MV-4-11 (cell line): ENCODE data around the gene SETD2.

ENCODE experiments used
- DNase-seq: peaks from one replicate; lab custom pipeline; 2025; lab: John Stamatoyannopoulos, UW

SETD2 gene

DNA sequence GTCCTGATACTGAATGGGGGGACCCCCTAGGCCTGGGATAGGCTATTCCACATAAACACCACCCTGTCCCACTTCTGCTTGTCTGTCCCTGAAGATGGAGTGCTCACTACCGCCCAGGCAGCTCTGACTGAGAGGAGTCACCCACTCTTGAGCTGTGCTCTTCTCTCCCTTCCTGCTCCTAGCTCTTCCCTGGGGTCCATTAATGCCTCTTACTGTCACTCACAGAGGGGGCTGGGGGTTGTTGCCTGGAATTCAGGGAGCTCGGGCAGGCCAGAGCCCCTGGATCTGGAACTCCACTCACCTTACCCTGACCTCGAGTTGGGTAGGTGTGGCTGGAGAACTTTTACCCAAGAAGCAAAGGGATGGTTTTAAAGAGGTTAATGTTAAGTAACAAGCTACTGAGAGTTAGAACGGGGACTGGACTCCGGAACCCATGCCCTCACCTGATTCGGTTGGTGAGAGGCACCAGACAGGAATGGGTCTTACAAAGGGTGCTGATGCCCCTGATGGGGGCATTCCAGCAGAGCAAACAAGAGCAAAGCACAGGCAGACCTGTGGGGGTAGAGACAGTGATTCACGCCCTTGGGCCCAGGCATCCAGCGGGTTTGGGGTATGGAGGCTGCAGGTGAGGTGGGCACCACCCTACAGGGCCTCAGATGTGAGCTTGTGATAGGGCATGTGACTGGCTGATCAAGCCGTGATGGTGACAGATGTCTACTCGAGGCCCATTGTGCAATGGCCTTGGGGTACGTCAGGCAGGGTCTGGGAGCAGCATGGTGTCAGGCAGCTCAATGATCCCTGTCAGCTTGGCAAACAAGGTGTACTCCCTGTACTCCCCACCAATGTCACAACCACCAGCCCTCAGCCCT is 179.1 kb downstream of the SETD2 start:
- no peak for DNase-seq

DNA sequence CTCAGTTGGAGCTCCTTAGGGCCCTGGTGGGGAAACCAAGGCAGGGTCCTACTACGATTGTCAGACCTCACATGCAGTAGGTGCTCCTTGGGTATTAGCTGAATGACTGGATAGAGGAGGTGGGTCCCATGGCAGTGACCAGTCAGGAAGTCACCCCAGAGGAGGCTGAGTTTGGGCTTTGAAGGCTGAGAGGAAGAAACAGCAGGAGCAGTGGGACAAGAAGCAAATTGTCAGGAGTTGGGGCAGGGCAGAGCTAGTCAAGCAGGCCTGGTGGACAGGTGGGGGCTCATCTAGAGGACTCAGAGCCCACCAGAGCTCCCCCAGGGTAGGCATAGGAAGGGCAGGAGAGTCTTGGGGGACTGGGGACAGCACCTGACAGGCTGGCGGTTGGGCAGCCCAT is 181.4 kb downstream of the SETD2 start:
- no peak for DNase-seq

DNA sequence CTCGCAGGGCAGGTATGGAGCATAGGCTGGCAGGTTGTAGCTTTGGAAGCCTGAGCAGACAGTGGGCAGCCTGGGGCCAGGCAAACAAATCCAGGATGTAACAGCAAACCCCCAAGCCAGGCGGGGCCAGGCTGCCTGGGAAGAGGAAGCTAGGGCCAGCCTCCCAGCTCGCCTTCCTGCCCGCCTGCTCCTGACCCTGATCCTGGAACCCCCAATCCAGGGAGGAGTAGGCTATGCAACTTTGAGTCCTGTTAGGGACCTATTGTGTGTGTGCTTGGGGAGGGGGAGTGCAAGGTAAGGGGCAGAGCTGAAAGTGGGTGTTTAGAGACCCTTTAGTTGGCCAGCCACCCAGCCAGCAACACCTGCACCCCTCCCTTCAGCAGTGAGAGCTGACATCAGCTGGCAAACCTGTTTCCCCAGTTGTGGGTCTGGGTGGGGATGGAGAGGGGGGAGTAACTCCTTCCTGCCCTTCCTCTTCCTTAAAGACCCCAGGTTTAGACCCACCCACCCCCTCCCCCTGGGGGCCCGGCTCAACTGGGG is 181.9 kb downstream of the SETD2 start:
- no peak for DNase-seq

DNA sequence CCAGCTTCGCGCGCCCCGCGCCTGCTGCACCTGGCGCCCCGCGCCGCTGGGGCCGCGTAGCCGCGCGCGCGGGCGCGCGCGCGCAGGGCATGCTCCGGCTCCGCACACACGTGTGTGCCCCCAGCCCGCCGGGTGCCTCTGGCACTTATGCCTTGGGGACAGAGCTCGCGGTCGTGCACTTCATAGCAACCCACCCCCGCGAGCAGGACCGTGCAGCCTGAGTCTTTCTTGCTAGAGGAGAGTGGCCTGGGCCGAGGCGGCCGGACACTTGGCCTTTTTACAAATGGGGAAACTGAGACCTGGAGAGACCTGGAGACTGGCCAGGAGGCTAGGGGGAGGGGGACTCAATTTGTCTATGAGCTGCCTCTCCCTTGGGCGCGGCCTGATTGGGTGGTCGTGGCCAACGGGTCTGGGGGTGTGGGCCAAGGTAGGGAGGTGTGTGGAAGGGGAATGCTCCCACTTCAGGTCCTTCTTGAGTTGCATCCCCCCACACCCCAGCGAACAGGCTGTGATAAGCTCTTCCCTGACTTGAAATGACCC is 183.9 kb downstream of the SETD2 start:
- DNase-seq: no peak

DNA sequence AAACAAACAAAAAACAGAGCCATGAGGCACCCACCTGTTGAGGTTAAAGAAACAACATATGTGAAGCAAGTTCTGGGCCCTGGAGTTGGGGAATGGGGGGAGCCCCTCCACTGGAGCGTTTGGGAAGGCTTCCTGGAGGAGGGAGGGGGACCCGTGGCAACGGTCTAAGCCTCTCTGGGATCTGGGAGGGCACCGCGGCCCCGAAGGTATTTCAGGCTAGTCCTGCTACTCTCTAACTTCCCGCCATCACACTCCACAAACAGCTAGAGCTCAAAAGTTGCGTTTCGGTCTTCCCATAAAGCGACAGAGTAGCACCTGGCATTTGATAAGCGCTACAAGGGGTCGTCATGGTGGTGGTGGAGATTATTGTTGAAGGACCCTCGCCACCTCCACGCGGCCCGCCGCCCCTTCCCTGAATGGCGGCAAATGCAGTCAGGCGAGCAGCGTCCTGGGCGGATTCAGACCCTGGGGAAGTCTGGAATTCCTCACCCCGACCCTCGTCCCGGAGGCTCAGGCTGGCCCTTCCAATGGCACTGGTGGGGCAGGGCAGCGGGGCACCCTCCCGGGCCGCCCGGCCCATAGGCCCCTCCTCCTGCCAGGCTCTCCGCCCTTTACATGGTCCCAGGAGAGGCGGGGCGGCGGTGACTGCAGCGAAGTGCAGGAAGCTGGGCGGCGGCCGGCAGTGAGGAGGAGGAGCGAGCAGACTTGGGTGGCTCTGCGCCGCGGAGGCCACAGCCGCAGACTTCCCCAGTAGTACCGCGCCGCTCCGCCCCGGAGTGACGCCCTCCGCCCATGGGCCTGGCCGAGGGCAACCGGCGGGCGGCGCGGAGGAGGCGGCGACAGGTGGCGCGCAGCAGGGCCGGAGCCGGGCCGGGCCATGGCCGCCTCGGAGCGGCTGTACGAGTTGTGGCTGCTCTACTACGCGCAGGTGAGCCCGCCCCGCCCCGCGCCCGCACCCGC is 184.6 kb downstream of the SETD2 start, which contains the start of gene NBEAL2:
Gene NBEAL2 (plus strand): TSS at position 682 of the 960 bp plus-strand sequence. CDS start 196 bp downstream, at position 878.
- DNase-seq: peak; percentile 92

DNA sequence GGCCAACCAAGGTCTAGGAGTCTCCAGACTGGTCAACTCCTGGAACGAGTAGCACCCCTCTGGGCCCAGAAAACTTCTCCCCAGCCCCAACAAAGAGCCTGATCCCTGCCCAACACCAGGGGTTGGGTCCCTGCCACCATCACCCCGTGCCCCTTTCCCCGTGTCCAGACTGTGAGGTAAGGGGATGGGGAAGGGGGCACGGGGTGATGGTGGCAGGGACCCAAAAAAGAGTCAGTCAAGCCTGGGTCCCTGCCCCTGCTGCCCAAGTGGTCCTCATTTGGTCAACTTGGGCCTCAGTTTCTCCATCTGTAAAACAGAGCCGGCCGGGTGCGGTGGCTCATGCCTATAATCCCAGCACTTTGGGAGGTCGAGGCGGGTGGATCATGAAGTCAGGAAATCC is 185.5 kb downstream of the SETD2 start:
- no peak for DNase-seq

DNA sequence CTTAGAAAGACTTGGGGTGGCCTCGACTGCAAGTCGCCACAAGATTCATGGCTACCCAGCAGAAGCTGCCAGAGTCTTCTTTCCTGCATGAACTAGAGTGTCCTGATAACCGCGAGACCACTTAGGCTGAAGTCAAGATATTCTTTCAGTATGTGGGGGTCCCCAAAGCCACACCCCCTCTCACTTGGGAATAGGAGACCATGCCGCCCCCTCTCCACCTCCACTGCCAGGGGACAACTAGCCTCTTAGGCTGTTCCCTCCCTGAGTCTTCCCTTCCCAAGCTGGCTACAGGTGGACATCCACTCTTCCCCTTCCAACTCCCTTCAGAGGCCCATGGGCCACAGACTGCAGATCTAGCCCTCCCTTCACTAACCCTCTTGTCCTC is 186.1 kb downstream of the SETD2 start:
- no peak for DNase-seq

DNA sequence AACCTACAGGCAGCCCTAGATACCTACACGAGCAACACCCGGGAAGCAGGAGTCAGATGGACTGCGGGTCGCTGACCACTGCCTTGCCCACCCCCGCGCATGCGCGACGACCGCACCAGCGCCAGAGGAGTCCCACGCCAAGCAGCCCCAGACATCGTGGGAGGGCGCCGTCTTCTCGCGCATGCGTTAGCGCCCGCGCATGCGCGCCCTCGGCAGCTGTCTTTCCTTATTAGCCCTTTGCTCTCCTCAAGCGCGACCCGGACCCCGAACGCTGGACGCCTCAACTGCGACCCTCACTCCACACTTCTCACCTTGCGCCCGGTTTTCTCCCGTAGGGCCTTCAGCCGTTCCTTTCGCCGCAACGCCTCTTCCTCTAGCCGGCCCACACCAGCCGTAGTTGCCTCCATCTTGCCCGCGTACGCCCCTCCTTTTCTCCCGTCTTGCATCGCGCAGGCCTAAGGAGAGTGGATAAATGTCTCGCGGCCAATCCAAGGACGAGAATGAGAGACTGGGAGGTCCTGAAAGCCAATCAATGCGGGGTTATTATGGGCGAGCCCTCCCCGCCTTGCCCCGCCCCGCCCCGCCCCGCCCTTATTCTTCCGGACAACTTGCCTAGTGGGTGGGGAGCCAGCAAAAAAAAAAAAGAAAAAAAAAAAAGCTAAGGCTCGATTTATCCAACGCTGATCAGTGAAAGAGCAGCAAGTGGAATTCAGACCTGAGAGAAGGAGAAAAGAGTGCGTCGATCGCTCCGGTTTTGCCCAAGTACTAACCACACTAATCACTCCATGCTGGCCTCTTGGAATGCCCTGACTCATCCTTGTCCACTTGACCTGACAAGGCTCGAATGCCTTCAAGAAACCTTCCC is 187.4 kb downstream of the SETD2 start, which contains the start of gene CCDC12:
Gene CCDC12 (minus strand): TSS at position 420 of the 865 bp plus-strand sequence. CDS start 13 bp downstream, at position 407.
- DNase-seq: peak; percentile 98

DNA sequence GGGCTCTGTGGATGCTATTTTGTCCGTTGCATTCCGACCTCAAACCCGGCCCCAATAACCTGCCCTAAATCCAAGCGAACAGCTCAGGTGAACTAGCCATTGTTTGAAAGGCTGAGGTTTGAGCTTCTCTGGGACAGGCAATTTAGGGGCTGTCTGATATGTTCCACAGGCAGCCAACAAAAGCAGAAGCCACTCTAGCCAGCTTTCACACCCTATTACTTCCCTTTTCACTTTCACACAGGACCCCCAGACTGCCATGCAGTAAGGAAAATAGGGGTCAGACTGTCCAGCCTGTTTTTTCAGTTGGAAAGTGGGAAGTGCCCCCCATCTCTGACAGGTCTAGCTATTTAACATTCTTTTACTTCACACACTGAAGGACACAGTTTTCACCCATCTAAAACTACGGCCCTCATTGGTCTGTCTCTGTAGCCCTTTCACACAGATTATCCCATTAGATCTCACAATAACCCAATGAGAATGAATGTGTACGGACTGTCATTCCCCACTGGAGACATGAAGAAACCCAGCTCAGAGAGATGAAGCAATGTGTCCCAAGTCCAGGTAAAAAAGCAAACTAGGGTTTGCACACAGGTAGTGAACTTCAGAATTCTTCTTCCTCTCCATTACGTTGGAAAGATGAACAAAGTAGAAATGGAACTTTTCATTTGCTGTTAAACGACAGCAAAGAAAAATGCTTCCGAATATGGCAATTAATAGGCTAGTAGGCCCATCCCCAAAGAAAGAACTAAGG is 189.3 kb downstream of the SETD2 start:
- DNase-seq: peak; percentile 81

DNA sequence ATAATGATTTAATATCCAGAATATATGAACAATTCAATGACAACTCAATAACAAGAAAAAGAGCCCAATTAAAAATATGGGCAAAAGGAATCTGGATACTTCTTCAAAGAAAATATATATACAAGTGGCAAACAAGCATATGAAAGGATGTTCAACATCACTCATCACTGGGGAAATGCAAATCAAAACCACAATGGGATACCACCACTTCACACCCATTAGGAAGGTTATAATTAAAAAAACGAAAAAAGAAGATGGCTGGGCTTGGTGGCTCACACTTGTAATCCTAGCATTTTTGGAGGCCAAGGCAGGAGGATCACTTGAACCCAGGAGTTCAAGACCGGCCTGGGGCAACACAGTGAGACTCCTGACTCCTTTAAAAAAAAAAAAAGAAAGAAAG is 191.5 kb downstream of the SETD2 start:
- no peak for DNase-seq

DNA sequence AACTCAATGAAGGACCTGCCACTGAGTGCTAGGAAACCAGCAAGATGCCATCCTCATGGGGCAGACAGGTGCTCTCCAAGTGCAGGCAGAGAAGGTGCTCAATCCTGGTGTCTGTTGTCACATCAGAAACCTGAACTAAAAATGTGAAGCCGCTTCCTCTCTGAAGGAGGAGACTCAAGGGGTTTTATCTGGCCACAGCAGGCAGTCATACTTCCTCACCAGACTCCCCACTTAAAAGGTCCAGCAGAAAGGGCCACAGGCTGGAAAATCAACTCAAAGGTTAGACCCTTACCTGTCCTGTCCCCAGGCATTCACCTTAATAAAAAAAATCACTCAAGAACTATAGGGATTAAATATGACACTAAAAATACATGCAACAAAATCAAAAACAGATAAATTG is 192.2 kb downstream of the SETD2 start:
- peak; percentile 14 for DNase-seq

DNA sequence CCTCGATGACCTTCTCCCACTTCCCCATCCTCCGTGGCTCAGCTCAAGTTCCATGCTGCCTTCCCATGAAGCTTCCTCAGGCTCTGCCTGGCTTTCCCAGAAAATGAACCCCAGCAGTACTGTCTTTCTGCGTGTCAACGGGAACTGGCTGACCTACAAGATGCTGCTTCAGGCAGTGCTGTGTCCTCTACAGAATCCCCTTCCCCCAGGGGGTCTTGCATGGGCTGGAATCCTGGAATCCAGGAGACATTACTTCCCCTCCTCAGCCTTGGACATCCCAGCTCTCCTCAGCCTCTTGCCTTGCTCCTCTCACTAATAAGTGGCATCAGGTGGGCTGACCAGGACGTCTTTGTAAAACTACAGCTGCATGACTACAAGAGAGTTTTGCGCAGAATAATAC is 192.8 kb downstream of the SETD2 start:
- DNase-seq: no peak

DNA sequence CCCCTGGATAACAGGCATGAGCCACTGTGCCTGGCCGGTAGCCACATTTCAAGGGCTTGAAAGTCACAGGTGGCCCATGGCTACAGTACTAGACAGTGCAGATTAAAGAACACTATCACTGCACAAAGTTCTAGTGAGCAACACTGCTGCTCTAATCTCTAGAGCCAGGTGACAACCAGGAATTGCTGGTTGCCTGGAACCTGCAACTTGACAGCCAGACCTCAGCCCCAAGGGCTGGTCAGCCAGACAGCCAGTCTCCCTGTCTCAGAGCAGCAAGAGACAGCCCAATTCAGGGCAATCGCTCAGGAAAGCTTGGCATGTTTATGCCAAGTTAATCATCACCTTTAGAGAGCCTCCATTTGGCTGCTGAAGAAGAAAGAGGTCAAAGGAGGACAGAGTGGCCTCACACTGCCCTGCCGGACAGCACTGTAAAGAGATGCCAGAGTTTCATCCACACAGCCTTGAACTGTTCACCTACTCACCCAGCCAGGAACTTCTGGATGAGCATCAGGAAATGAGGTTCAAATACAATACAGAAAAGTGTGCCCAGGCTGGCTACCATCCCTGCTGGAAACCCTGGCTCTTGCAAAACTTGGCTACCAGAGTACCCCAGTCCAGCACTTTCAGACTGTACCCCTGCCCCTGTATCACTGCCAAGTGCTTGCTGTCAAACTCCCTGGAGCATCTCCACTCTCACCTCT is 193.4 kb downstream of the SETD2 start:
- DNase-seq: no peak

DNA sequence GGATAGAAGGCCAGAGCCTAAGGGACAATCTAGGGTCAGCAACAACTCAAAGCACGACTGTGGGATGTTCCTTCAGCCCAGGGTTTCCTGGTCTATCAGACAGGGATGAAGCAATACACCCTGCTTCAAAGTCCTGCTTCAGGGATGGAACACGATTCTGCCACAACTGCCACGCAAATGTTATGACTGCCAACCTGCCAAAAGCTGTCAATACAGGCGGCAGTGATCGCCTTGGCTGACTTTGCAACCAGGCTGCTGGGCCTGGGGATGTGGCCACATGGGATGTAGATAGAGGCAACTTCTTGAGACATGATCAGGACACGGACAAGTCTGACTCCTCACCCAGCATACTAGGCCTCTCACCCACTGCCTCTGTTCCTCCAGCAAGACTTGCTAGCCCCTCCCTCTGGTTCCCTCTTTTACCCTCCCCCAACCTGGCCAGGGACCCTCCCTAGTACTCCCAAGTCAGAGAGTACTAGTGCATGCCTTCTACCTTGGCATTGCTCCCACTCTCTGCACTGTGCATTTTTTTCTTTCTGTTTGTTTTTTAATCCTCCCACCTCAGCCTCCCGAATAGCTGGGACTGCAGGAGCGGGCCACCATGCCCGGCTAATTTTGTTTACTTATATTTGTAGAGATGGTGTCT is 195.0 kb downstream of the SETD2 start:
- DNase-seq: no peak

DNA sequence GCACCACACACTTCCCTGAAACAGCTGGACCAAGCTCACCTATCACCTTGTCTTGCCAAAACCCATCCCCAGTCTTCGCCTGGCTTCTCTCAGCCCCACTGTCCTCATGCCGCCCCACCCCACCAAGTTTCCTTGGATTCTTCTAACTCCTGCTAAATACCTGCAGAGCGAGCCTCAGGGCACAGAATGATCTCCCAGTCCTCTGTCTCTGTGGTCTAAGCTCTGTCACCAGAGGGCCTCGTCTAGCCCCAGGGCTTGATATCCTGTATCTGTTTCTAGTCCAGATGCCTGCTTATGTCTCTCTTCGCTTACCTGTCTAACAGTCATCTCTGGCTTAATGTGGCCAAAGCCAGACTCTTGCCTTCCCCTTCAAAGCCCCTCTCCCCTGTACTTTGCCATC is 197.1 kb downstream of the SETD2 start:
- DNase-seq: no peak
